HepG2 (cell line): ENCODE measurements around the gene PDP2. TPM values are rescaled to one million over a fixed set of nuclear protein-coding genes. Genes with fewer than 3 reads are reported as not detected.
A peak's percentile ranks its signal among the peaks of the same experiment; 100 is the strongest.

ENCODE experiments used
- ATAC-seq: fragments of 200-7000 bp; cut with Tn5 transposase; 3 replicates; pipeline ENCODE4 v1.9.1; 2020; ENCODE audit warnings: mild to moderate bottlenecking, moderate library complexity
- BruUV-seq: library from RNA; stranded (reverse); fragments of 400-500 nt; replicated peaks from 2 replicates; lab custom pipeline; 2021; lab: Mats Ljungman, UMichigan
- CTCF ChIA-PET: fragments of 300-600 bp; formaldehyde crosslinking; extraction: SDS; loops from one replicate; lab custom pipeline; 2021; ENCODE audit warnings: low total read pairs, inconsistent platforms, low intra/inter-chr PET ratio; lab: Yijun Ruan, JAX
- POLR2A ChIA-PET: fragments of 350-600 bp; sonication (Branson Sonifier 250); formaldehyde crosslinking; loops from one replicate; lab custom pipeline; 2020; ENCODE audit warnings: antibody characterized with exemption, inconsistent platforms; lab: Yijun Ruan, JAX
- DNase-seq: peaks from one replicate; pipeline ENCODE4 v3.0.0-alpha.2; 2015; ENCODE audit warnings: low spot score
- FAIRE-seq: peaks from 3 replicates; lab custom pipeline; 2011; peaks lifted over from hg19 to GRCh38; lab: Jason Lieb, UNC
- H2AFZ ChIP-seq: one replicate; pipeline ENCODE4 v1.6.1; 2011; ENCODE audit warnings: low read length, inconsistent platforms
- H3K27ac ChIP-seq: fragments of 300-600 bp; 3 replicates; pipeline ENCODE4 v1.8.0; 2011; ENCODE audit warnings: mixed run types, mild to moderate bottlenecking, mixed read lengths, low read length, inconsistent platforms; ENCODE audit not compliant: insufficient read depth; ENCODE audit errors: extremely low read length
- H3K27me3 ChIP-seq, 2 experiments: fragments of 200-600 bp in 1 of 2; 2 replicates in 1 of 2; 3 replicates in 1 of 2; pipeline versions ENCODE4 v1.6.0 to v1.8.0; 2011; ENCODE audit warnings: low read length in 2 of 2, mild to moderate bottlenecking in 2 of 2, moderate library complexity in 2 of 2, inconsistent platforms in 1 of 2; ENCODE audit not compliant: insufficient read depth in 2 of 2, control insufficient read depth in 1 of 2
- H3K36me3 ChIP-seq, 2 experiments: fragments of 200-600 bp in 1 of 2; replicated peaks in 1 of 2; 2 replicates in 1 of 2; 3 replicates in 1 of 2; pipeline versions ENCODE4 v1.5.1 to v1.8.0; 2011; ENCODE audit warnings: low read length in 2 of 2, inconsistent platforms in 1 of 2; ENCODE audit not compliant: insufficient read depth in 2 of 2, control insufficient read depth in 1 of 2
- H3K4me1 ChIP-seq: 2 replicates; pipeline ENCODE4 v1.5.1; 2012; ENCODE audit warnings: low read length, inconsistent platforms; ENCODE audit not compliant: insufficient read depth
- H3K4me2 ChIP-seq: 2 replicates; pipeline ENCODE4 v1.6.0; 2011; ENCODE audit warnings: low read depth, low read length, inconsistent platforms
- H3K4me3 ChIP-seq, 3 experiments: fragments of 200-600 bp in 1 of 3; sonication (generic), shearing (Covaris generic) in 1 of 3; replicated peaks in 1 of 3; 2 replicates each; pipeline ENCODE4 v1.5.1; 2011 to 2016; ENCODE audit warnings: low read length in 3 of 3, inconsistent platforms in 2 of 3, low read depth in 2 of 3, mild to moderate bottlenecking in 2 of 3, control low read depth in 1 of 3, mixed read lengths in 1 of 3; ENCODE audit not compliant: insufficient read depth in 1 of 3
- H3K79me2 ChIP-seq: one replicate; pipeline ENCODE4 v1.6.1; 2011; ENCODE audit warnings: low read length, inconsistent platforms; ENCODE audit not compliant: insufficient read depth
- H3K9ac ChIP-seq: 2 replicates; pipeline ENCODE4 v1.6.0; 2011; ENCODE audit warnings: mild to moderate bottlenecking, low read depth, low read length, inconsistent platforms; ENCODE audit not compliant: insufficient read depth
- H3K9me3 ChIP-seq: 2 replicates; pipeline ENCODE4 v1.5.1; 2012; ENCODE audit warnings: mild to moderate bottlenecking, low read length
- H4K20me1 ChIP-seq: 2 replicates; pipeline ENCODE4 v1.6.0; 2011; ENCODE audit warnings: inconsistent platforms, mild to moderate bottlenecking, low read length, moderate library complexity; ENCODE audit not compliant: insufficient read depth
- HNRNPL ChIP-seq: fragments of 200-400 bp; formaldehyde crosslinking; IDR thresholded peaks from 2 replicates; pipeline ENCODE4 v1.6.1; 2017; ENCODE audit warnings: mild to moderate bottlenecking, low read depth, low read length
- HOXA5 ChIP-seq: sonication (generic); formaldehyde crosslinking; IDR thresholded peaks from 2 replicates; pipeline ENCODE4 v1.4.0; 2020; ENCODE audit warnings: missing genetic modification reagents
- KDM6A ChIP-seq: IDR thresholded peaks from 2 replicates; pipeline ENCODE4 v1.6.1; 2016; ENCODE audit warnings: low read depth
- NCOA1 ChIP-seq: sonication (generic); formaldehyde crosslinking; IDR thresholded peaks from 2 replicates; pipeline ENCODE4 v1.9.0; 2021; ENCODE audit warnings: missing genetic modification reagents
- NFYB ChIP-seq: sonication (generic); formaldehyde crosslinking; IDR thresholded peaks from 2 replicates; pipeline ENCODE4 v1.4.0; 2020; ENCODE audit warnings: missing genetic modification reagents
- NONO ChIP-seq, 2 experiments: fragments of 450-650 bp in 1 of 2; sonication (generic) in 1 of 2; formaldehyde crosslinking in 1 of 2; IDR thresholded peaks in 1 of 2; conservative IDR thresholded peaks in 1 of 2; 2 replicates each; pipeline versions ENCODE4 v1.6.1 to v1.8.0; 2017 to 2022; ENCODE audit warnings: mild to moderate bottlenecking in 1 of 2, missing genetic modification reagents in 1 of 2, moderate library complexity in 1 of 2
- POGZ ChIP-seq: sonication (generic); formaldehyde crosslinking; IDR thresholded peaks from 2 replicates; pipeline ENCODE4 v1.4.0; 2020; ENCODE audit warnings: mild to moderate bottlenecking, missing genetic modification reagents
- YEATS4 ChIP-seq: sonication (generic); formaldehyde crosslinking; IDR thresholded peaks from 2 replicates; pipeline ENCODE4 v1.4.0; 2020; ENCODE audit warnings: missing genetic modification reagents, borderline replicate concordance
- YY1 ChIP-seq: IDR thresholded peaks from 2 replicates; pipeline ENCODE4 v1.6.1; 2011; ENCODE audit warnings: low read length, low read depth, moderate library complexity, mild to moderate bottlenecking; ENCODE audit not compliant: insufficient read depth, insufficient replicate concordance
- ZKSCAN8 ChIP-seq: IDR thresholded peaks from 2 replicates; pipeline ENCODE4 v1.6.1; 2016; ENCODE audit warnings: borderline replicate concordance, missing genetic modification reagents, missing compliant biosample characterization
- ZNF121 ChIP-seq: sonication (generic); formaldehyde crosslinking; IDR thresholded peaks from 2 replicates; pipeline ENCODE4 v1.5.0; 2020; ENCODE audit warnings: mild to moderate bottlenecking, missing genetic modification reagents
- ZNF382 ChIP-seq: sonication (generic); formaldehyde crosslinking; IDR thresholded peaks from 2 replicates; pipeline ENCODE4 v1.5.0; 2020; ENCODE audit warnings: missing genetic modification reagents, mild to moderate bottlenecking, borderline replicate concordance
- ZNF430 ChIP-seq: sonication (generic); formaldehyde crosslinking; IDR thresholded peaks from 2 replicates; pipeline ENCODE4 v1.9.0; 2021; ENCODE audit warnings: mild to moderate bottlenecking, missing genetic modification reagents
- ZNF556 ChIP-seq: sonication (generic); formaldehyde crosslinking; IDR thresholded peaks from 2 replicates; pipeline ENCODE4 v1.4.0; 2020; ENCODE audit warnings: mild to moderate bottlenecking, missing genetic modification reagents, borderline replicate concordance
- WGBS: methylation state at CpG from one replicate; pipeline ENCODE4 v1.1.6; 2017; ENCODE audit warnings: low lambda C conversion rate; 5-methylcytosine and 5-hydroxymethylcytosine counted together
- in situ Hi-C: cut with HindIII; loops from 2 replicates; pipeline ENCODE4 v1.10.0; 2017; ENCODE audit warnings: low pct_unique_long_range_greater_than_20kb; ENCODE audit not compliant: extremely low pct_ligation_motif_present
- intact Hi-C: fragments of 100-400 bp; cut with micrococcal nuclease; formaldehyde crosslinking; loops from one replicate; pipeline ENCODE4 v1.10.0; 2022; ENCODE audit not compliant: unreplicated experiment
- polyA plus RNA-seq, 8 experiments: library from polyadenylated mRNA; depleted of rRNA in 3 of 8; stranded (reverse) in 7 of 8; unstranded in 1 of 8; fragments of >200 nt; fragmentation: Illumina TruSeq in 4 of 8; extraction: Trizol in 4 of 8; gene quantifications; 2 replicates each; pipeline versions ENCODE4 v1.2.1 to v1.2.3, GENCODE V29; 2011 to 2016; ENCODE audit warnings: low read depth in 4 of 8, missing spikeins in 1 of 8, mixed read lengths in 1 of 8; ENCODE audit not compliant: insufficient read depth in 1 of 8
- total RNA-seq, 5 experiments: library from RNA; depleted of rRNA; stranded (reverse); fragments of >200 nt; fragmentation: Illumina TruSeq; extraction: Trizol; gene quantifications; 2 replicates each; pipeline ENCODE4 v1.2.3, GENCODE V29; 2016; ENCODE audit warnings: low read depth in 1 of 5
- TF ChIP-seq, protein P1 (sequence below): sonication (generic); formaldehyde crosslinking; IDR thresholded peaks from 2 replicates; pipeline ENCODE4 v1.5.1; 2020; ENCODE audit warnings: mild to moderate bottlenecking, missing genetic modification reagents, borderline replicate concordance
- TF ChIP-seq, protein P2 (sequence below): IDR thresholded peaks from 2 replicates; pipeline ENCODE4 v1.6.1; 2016; ENCODE audit warnings: missing genetic modification reagents, missing compliant biosample characterization

The PDP2 gene
- total and polyA plus RNA-seq, 2 of the 13 experiments (the other 11 are each of a cell fraction or from before 2014, with no cell fraction given) = 12.8 to 15.8 TPM

DNA sequence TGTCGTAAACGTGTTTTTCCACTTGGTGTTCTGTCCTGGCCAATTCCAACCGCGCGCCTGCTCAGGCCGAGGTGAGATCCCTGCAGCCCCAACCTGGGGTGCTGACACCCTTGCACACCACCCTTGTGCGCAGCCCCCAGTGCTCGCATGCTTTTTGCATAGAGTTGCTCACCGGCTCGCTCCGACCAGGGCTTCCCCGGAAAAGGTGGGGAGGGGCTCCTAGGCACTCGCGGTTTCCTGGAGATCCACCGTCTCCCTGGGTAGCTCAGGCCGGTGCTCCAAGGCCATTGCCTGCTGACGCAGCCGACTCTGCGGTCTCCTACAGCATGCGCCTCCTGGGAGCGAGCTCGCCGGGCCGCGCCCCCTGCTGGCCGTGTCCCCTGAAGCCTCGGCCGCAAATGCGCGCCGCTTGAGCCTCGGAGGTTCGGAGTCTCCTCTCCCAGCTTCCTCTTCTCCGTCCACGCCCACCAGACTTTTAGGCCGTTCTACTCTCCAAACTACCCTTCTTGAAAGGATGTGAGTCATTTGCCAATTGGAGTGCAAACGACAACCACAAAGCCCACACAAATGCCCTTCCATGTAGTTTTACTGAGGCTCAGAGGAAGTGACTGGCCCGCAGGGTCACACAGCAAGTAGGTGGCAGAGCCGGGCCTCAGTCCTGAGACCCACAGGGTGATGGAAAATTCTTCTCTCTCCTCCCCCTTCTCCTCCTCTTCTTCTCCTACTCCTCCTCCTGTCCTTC is 7.2 kb upstream of the PDP2 start:
- H3K27ac ChIP-seq = no peak overlapping the region
- peaks cover 35% of the 10 kb centered on the region for H3K4me1 ChIP-seq
- CTCF ChIA-PET = interaction anchor here (1.0 kb wide), 1 partner anchor 42 kb away, joined by 4 read pairs; no protein-coding TSS in a partner anchor
- no peaks in the 10 kb centered on the region for H3K36me3 ChIP-seq
- no TSS peak for BruUV-seq
- WGBS = 17% methylated on average over 22 of the region's 39 CpGs
- H4K20me1 ChIP-seq = no peaks in the 10 kb centered on the region
- intact Hi-C loops = loop anchor here (1.0 to 5.0 kb wide), 3 partner anchors 145 to 265 kb away; no protein-coding TSS in a partner anchor
- peak overlapping the region; percentile 78 for H2AFZ ChIP-seq
- in situ Hi-C loops = loop anchor here (25.0 kb wide), 1 partner anchor 461 kb away; no protein-coding TSS in a partner anchor
- POLR2A ChIA-PET = interaction anchor here (0.7 to 1.7 kb wide), 4 partner anchors 33 to 321 kb away, joined by 3 to 13 read pairs (median 4); partner anchors contain the start of genes CKLF, DYNC1LI2 and NAE1
- DNase-seq (peak; percentile 77), FAIRE-seq (peak; percentile 88), ATAC-seq (peak; percentile 92)
- peaks cover 0 to 8% of the 10 kb centered on the region in 2 experiments; a peak in 2 of 5 replicates for H3K27me3 ChIP-seq
- no peak overlapping the region for H3K9ac ChIP-seq
- peak overlapping the region; percentile 94 for H3K4me2 ChIP-seq
- H3K4me3 ChIP-seq = peak overlapping the region; percentile 18 to 66 (median 41)
- H3K79me2 ChIP-seq = no peaks in the 10 kb centered on the region
- no peaks in the 10 kb centered on the region for H3K9me3 ChIP-seq
- TF ChIP-seq NONO (IDR thresholded peaks at IDR 0.05) (no peak), NONO (CRISPR knock-in tag; conservative IDR thresholded peaks at IDR 0.05) (peak; percentile 92), POGZ (CRISPR knock-in tag) (peak; percentile 79), HOXA5 (CRISPR knock-in tag) (peak; percentile 64), KDM6A (CRISPR knock-in tag) (no peak), ZNF556 (CRISPR knock-in tag) (peak; percentile 74; the same call in 1 of the 2 replicates), ZKSCAN8 (CRISPR knock-in tag) (0 out of 2 replicates have a peak, but pooled peaks have one; percentile 32), ZNF382 (CRISPR knock-in tag) (no peak), ZNF121 (CRISPR knock-in tag) (peak; percentile 54; the same call in 1 of the 2 replicates), NCOA1 (CRISPR knock-in tag) (0 out of 2 replicates have a peak, but pooled peaks have one; percentile 36), HNRNPL (0 out of 2 replicates have a peak, but pooled peaks have one; percentile 27), YY1 (peak; percentile 77), NFYB (CRISPR knock-in tag) (peak; percentile 31; the same call in 1 of the 2 replicates), ZNF430 (CRISPR knock-in tag) (peak; percentile 81; the same call in 1 of the 2 replicates), YEATS4 (CRISPR knock-in tag) (peak; percentile 76; the same call in 1 of the 2 replicates)
- TF ChIP-seq, protein P1, sequence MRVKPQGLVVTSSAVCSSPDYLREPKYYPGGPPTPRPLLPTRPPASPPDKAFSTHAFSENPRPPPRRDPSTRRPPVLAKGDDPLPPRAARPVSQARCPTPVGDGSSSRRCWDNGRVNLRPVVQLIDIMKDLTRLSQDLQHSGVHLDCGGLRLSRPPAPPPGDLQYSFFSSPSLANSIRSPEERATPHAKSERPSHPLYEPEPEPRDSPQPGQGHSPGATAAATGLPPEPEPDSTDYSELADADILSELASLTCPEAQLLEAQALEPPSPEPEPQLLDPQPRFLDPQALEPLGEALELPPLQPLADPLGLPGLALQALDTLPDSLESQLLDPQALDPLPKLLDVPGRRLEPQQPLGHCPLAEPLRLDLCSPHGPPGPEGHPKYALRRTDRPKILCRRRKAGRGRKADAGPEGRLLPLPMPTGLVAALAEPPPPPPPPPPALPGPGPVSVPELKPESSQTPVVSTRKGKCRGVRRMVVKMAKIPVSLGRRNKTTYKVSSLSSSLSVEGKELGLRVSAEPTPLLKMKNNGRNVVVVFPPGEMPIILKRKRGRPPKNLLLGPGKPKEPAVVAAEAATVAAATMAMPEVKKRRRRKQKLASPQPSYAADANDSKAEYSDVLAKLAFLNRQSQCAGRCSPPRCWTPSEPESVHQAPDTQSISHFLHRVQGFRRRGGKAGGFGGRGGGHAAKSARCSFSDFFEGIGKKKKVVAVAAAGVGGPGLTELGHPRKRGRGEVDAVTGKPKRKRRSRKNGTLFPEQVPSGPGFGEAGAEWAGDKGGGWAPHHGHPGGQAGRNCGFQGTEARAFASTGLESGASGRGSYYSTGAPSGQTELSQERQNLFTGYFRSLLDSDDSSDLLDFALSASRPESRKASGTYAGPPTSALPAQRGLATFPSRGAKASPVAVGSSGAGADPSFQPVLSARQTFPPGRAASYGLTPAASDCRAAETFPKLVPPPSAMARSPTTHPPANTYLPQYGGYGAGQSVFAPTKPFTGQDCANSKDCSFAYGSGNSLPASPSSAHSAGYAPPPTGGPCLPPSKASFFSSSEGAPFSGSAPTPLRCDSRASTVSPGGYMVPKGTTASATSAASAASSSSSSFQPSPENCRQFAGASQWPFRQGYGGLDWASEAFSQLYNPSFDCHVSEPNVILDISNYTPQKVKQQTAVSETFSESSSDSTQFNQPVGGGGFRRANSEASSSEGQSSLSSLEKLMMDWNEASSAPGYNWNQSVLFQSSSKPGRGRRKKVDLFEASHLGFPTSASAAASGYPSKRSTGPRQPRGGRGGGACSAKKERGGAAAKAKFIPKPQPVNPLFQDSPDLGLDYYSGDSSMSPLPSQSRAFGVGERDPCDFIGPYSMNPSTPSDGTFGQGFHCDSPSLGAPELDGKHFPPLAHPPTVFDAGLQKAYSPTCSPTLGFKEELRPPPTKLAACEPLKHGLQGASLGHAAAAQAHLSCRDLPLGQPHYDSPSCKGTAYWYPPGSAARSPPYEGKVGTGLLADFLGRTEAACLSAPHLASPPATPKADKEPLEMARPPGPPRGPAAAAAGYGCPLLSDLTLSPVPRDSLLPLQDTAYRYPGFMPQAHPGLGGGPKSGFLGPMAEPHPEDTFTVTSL = peak; percentile 52; the same call in 1 of the 2 replicates
- TF ChIP-seq, protein P2, sequence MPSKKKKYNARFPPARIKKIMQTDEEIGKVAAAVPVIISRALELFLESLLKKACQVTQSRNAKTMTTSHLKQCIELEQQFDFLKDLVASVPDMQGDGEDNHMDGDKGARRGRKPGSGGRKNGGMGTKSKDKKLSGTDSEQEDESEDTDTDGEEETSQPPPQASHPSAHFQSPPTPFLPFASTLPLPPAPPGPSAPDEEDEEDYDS (CRISPR knock-in tag) = peak; percentile 21; the same call in 1 of the 2 replicates
